Mesendoderm (in vitro differentiated cells): Measurements from ENCODE around the gene MICAL2.

Experiments used
- DNase-seq: peaks from one replicate; pipeline ENCODE4 v3.0.0; 2013
- H2AK5ac ChIP-seq: 2 replicates; pipeline ENCODE4 v1.6.1; 2013; ENCODE audit warnings: low read length, inconsistent platforms
- H2BK120ac ChIP-seq: 2 replicates; pipeline ENCODE4 v1.6.1; 2013; ENCODE audit warnings: low read depth, mild to moderate bottlenecking, low read length, moderate library complexity, mixed read lengths
- H2BK15ac ChIP-seq: replicated peaks from 2 replicates; pipeline ENCODE4 v1.6.1; 2013; ENCODE audit warnings: low read depth, mild to moderate bottlenecking, moderate library complexity
- H2BK5ac ChIP-seq: 2 replicates; pipeline ENCODE4 v1.6.1; 2013; ENCODE audit warnings: low read length, inconsistent platforms
- H3K18ac ChIP-seq: 2 replicates; pipeline ENCODE4 v1.6.1; 2013; ENCODE audit warnings: mild to moderate bottlenecking, low read length, mixed read lengths
- H3K23ac ChIP-seq: one replicate; pipeline ENCODE4 v1.6.1; 2013; ENCODE audit warnings: low read length
- H3K27ac ChIP-seq: 2 replicates; pipeline ENCODE4 v1.5.1; 2013; ENCODE audit warnings: low read depth, mild to moderate bottlenecking, inconsistent platforms, low read length, moderate library complexity
- H3K27me3 ChIP-seq: 2 replicates; pipeline ENCODE4 v1.6.1; 2013; ENCODE audit warnings: low read length, control low read depth, mild to moderate bottlenecking, inconsistent platforms; ENCODE audit not compliant: insufficient read depth, poor library complexity
- H3K36me3 ChIP-seq: 2 replicates; pipeline ENCODE4 v1.6.1; 2013; ENCODE audit warnings: low read length, inconsistent platforms; ENCODE audit not compliant: control insufficient read depth, insufficient read depth
- H3K4ac ChIP-seq: one replicate; pipeline ENCODE4 v1.6.1; 2013; ENCODE audit warnings: low read depth, mild to moderate bottlenecking, low read length, moderate library complexity
- H3K4me1 ChIP-seq: 2 replicates; pipeline ENCODE4 v1.6.1; 2013; ENCODE audit warnings: low read depth, low read length, inconsistent platforms; ENCODE audit not compliant: control insufficient read depth
- H3K4me2 ChIP-seq: 2 replicates; pipeline ENCODE4 v1.6.1; 2013; ENCODE audit warnings: low read length
- H3K4me3 ChIP-seq: 2 replicates; pipeline ENCODE4 v1.5.1; 2013; ENCODE audit warnings: mild to moderate bottlenecking, low read length
- H3K56ac ChIP-seq: one replicate; pipeline ENCODE4 v1.6.1; 2013; ENCODE audit warnings: low read length
- H3K79me1 ChIP-seq: 2 replicates; pipeline ENCODE4 v1.6.1; 2013; ENCODE audit warnings: low read length, inconsistent platforms
- H3K79me2 ChIP-seq: 2 replicates; pipeline ENCODE4 v1.6.1; 2013; ENCODE audit warnings: mild to moderate bottlenecking, low read length; ENCODE audit not compliant: control insufficient read depth, insufficient read depth
- H3K9ac ChIP-seq: 2 replicates; pipeline ENCODE4 v1.6.1; 2013; ENCODE audit warnings: low read length, inconsistent platforms
- H4K5ac ChIP-seq: one replicate; pipeline ENCODE4 v1.6.1; 2013; ENCODE audit warnings: low read length
- H4K8ac ChIP-seq: one replicate; pipeline ENCODE4 v1.6.1; 2013; ENCODE audit warnings: low read depth, mild to moderate bottlenecking, control low read depth, low read length, moderate library complexity
- WGBS: extraction: QIAGEN DNeasy Blood & Tissue Kit; methylation state at CpG from one replicate; pipeline ENCODE4 v1.1.7; 2013; ENCODE audit warnings: low lambda C conversion rate, missing lambda C conversion rate; ENCODE audit not compliant: insufficient coverage; ENCODE audit errors: extremely low coverage; 5-methylcytosine and 5-hydroxymethylcytosine counted together

Gene MICAL2

DNA sequence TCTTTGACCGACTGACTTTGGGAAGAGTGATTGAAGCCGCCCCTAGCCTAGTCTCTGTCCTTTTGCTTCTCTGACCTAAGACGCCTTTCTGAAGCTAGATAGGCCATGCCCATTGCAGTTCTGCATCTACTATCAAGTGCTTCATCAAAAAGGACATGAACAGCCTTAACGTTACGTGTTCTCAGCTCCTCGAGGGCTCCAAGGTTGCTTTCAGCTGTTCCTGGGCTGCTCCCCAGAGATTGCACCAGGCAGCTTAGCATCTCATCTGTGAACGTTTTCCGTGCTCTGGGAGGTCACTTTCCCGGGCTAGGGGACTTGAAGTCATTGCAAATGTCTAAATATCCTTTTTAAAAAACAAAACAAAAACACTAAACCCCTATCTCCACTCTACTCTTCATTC lies 13.9 kb downstream of the MICAL2 start:
- Histone ChIP-seq H3K4me2 (no peak overlapping the region), H3K79me2 (no peaks in the 10 kb centered on the region), H3K27ac (no peak overlapping the region), H2AK5ac (no peak overlapping the region), H3K56ac (no peak overlapping the region), H3K27me3 (no peaks in the 10 kb centered on the region), H3K4ac (no peak overlapping the region), H3K4me1 (no peaks in the 10 kb centered on the region), H2BK15ac (no peak overlapping the region), H3K18ac (no peak overlapping the region), H4K5ac (no peak overlapping the region), H2BK5ac (no peak overlapping the region), H3K9ac (no peak overlapping the region), H3K79me1 (no peaks in the 10 kb centered on the region), H4K8ac (no peak overlapping the region), H3K23ac (no peak overlapping the region), H3K36me3 (no peaks in the 10 kb centered on the region), H2BK120ac (no peak overlapping the region), H3K4me3 (no peak overlapping the region)
- WGBS: no CpG with 5 or more reads among the region's 9 CpGs
- no peak for DNase-seq

DNA sequence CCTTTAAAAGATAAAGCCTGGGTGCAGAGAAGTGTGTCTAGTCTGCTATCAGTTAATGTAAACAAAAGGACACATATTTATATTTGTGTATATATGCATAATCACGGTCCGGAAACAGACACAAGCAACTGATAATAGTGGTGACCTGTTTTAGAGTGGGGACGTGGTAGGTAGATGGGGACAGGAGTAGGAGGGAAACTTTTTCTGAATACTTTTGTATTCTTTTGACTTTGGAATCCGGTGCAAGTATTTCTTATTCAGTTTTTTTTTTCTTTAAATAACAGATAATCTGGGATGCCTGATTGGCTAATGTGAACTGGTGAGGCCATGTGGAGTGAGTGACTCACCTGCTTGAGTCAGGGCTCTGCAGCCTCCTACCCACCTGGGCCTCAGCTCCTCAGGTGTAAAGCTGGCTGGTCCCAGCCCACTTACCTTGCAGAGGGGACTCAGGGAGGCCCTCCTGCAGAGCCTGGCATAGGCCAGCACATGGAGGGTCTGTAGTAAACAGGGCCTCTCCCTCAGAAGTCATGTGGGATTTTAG lies 15.3 kb downstream of the MICAL2 start:
- H2BK120ac ChIP-seq: no peak overlapping the region
- H3K56ac ChIP-seq: no peak overlapping the region
- H3K4me2 ChIP-seq: no peak overlapping the region
- no peaks in the 10 kb centered on the region for H3K36me3 ChIP-seq
- no peak overlapping the region for H4K5ac ChIP-seq
- no peak overlapping the region for H2AK5ac ChIP-seq
- no peak overlapping the region for H3K9ac ChIP-seq
- no peak overlapping the region for H2BK5ac ChIP-seq
- no peak overlapping the region for H3K4me3 ChIP-seq
- H3K27me3 ChIP-seq: no peaks in the 10 kb centered on the region
- H3K4ac ChIP-seq: no peak overlapping the region
- H4K8ac ChIP-seq: no peak overlapping the region
- WGBS: no CpG with 5 or more reads among the region's 4 CpGs
- no peaks in the 10 kb centered on the region for H3K79me2 ChIP-seq
- no peaks in the 10 kb centered on the region for H3K4me1 ChIP-seq
- H3K27ac ChIP-seq: no peak overlapping the region
- no peak overlapping the region for H2BK15ac ChIP-seq
- H3K79me1 ChIP-seq: no peaks in the 10 kb centered on the region
- no peak overlapping the region for H3K18ac ChIP-seq
- no peak for DNase-seq
- no peak overlapping the region for H3K23ac ChIP-seq

DNA sequence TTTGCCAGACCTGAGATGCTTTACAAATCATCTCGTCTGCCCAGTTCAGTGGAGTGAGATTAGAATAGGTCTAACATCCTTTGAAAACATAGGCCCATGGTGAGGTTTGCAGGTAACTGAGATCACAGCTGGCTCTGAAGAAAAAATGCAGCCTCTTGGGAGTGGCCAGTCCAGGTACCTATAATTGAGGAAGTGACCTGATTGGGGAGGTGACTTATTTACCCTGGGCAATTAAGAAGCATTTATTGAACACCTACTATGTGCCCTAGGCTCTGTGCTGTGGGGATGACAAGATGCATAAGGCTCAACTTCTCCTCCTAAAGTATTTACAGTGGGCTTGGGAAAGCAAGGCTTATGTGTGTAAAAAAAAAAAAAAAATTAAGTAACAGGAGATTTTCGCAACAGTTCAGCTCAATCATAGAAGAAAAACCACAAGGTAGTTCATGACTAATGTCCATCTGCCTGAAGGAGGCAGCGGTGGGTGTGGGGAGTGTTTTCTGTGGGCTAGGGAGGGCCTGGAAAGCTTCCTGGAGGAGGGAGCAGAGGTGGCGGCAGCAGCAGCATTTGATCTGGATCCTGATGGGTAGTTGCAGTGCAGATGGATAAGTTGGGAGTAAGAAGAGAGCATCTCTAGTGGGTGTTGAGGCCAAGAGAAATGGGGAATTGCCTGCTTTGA lies 16.1 kb downstream of the MICAL2 start:
- Histone ChIP-seq H2BK15ac (no peak overlapping the region), H3K23ac (no peak overlapping the region), H2AK5ac (no peak overlapping the region), H4K8ac (no peak overlapping the region), H3K56ac (no peak overlapping the region), H2BK120ac (no peak overlapping the region), H3K4me2 (no peak overlapping the region), H3K79me1 (no peaks in the 10 kb centered on the region), H2BK5ac (no peak overlapping the region), H3K36me3 (no peaks in the 10 kb centered on the region), H3K9ac (no peak overlapping the region), H4K5ac (no peak overlapping the region), H3K79me2 (no peaks in the 10 kb centered on the region), H3K18ac (no peak overlapping the region), H3K27me3 (no peaks in the 10 kb centered on the region), H3K4me1 (no peaks in the 10 kb centered on the region), H3K4me3 (no peak overlapping the region), H3K4ac (no peak overlapping the region), H3K27ac (no peak overlapping the region)
- DNase-seq: no peak
- no CpG with 5 or more reads among the region's 4 CpGs for WGBS

DNA sequence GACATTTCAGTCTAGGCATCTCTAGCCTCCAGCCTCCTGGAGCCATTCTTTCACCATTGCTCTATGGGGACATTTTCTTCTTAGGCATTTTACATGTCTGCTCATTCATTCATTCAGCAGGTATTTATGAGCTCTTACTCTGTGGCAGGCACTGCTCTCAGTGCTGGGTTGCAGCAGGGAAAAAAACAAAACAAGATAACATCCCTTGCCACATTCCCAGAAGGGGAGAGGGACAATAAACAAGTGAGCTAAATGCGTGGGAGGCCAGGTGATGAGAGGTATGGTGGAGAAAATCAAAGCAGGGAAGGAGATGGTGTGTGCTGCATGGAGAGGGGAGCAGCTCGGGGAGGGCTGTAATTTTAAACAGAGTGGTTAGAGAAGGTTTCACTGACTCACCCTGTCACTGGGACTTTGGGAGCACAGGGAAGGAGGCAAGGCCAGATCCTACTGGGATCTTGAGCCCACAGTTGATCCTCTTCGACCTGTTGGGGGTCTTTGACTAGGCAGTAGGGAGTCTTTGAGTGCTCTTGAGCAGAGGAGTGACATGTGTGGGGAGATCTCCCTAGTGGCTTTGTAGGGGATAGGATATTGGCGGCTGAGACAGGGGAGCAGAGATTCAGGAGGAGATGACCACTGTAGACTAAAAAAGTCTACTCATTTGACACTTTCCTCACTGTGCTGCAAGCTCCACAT lies 17.0 kb downstream of the MICAL2 start:
- Histone ChIP-seq H2BK15ac (no peak overlapping the region), H3K4me1 (no peaks in the 10 kb centered on the region), H3K4me3 (no peak overlapping the region), H3K79me1 (no peaks in the 10 kb centered on the region), H3K56ac (no peak overlapping the region), H3K79me2 (no peaks in the 10 kb centered on the region), H2BK5ac (no peak overlapping the region), H4K5ac (no peak overlapping the region), H3K4ac (no peak overlapping the region), H4K8ac (no peak overlapping the region), H3K4me2 (no peak overlapping the region), H3K27ac (no peak overlapping the region), H3K23ac (no peak overlapping the region), H2AK5ac (no peak overlapping the region), H3K36me3 (no peaks in the 10 kb centered on the region), H3K27me3 (no peaks in the 10 kb centered on the region), H2BK120ac (no peak overlapping the region), H3K18ac (no peak overlapping the region), H3K9ac (no peak overlapping the region)
- no peak for DNase-seq
- WGBS: no CpG with 5 or more reads among the region's 4 CpGs

DNA sequence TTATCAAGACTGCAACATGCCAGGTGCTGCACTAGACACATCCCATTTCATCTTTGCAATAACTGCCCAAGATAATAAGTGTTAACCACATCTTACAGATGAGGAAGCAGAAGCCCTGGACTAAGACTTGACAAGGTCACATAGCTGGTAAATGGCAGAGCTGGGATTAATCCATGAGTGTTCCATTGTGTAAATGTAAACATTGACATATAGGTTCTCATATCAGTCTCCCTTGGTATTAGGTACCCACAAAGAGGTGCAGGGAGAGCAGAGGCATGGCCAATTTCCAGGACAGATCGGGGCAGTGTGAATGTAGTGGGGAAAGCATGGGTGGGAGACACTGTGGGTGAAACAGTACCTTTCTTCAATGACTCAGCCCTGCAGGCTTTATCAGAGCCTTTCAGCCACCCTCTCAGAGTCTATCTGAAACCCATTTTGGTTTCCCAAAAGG lies 17.9 kb downstream of the MICAL2 start:
- Histone ChIP-seq H3K4me2 (no peak overlapping the region), H3K4me3 (no peak overlapping the region), H2BK15ac (no peak overlapping the region)

More for the DNA sequence above, 17.9 kb downstream of the MICAL2 start:
- no CpG with 5 or more reads among the region's 1 CpG for WGBS
- no peak overlapping the region for H3K18ac ChIP-seq
- no peak for DNase-seq
- H4K8ac ChIP-seq: no peak overlapping the region
- no peak overlapping the region for H2BK5ac ChIP-seq
- no peak overlapping the region for H3K23ac ChIP-seq
- H3K79me1 ChIP-seq: no peaks in the 10 kb centered on the region
- no peak overlapping the region for H3K9ac ChIP-seq
- no peak overlapping the region for H3K4ac ChIP-seq
- H3K27me3 ChIP-seq: no peaks in the 10 kb centered on the region
- H3K79me2 ChIP-seq: no peaks in the 10 kb centered on the region
- no peak overlapping the region for H3K27ac ChIP-seq
- H2AK5ac ChIP-seq: no peak overlapping the region
- H4K5ac ChIP-seq: no peak overlapping the region
- no peak overlapping the region for H3K56ac ChIP-seq
- H3K4me1 ChIP-seq: no peaks in the 10 kb centered on the region
- no peak overlapping the region for H2BK120ac ChIP-seq
- no peaks in the 10 kb centered on the region for H3K36me3 ChIP-seq
